Measurements from ENCODE around the gene CBY2.

Gene CBY2

DNA sequence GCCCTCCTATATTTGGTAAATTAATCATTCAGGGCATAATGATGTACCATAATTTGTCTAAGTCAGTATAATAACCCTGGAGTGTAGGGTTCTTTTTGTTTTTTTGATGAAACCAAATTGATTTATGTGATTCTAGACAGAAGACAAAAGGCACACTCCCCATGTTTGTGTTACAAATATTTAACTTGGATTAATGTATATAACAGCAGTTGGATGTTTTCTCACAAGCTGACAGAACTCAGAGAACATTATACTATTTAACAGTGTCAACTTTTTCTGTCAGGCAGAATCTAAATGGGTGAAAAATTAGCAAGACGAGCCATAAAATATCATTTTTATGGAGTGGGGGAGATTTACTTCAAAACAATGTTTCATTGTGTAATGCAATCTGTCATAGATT lies 15.2 kb downstream of the CBY2 start:
- no peaks in the 10 kb centered on the region for H3K9me3 ChIP-seq
- TF ChIP-seq, protein P1, sequence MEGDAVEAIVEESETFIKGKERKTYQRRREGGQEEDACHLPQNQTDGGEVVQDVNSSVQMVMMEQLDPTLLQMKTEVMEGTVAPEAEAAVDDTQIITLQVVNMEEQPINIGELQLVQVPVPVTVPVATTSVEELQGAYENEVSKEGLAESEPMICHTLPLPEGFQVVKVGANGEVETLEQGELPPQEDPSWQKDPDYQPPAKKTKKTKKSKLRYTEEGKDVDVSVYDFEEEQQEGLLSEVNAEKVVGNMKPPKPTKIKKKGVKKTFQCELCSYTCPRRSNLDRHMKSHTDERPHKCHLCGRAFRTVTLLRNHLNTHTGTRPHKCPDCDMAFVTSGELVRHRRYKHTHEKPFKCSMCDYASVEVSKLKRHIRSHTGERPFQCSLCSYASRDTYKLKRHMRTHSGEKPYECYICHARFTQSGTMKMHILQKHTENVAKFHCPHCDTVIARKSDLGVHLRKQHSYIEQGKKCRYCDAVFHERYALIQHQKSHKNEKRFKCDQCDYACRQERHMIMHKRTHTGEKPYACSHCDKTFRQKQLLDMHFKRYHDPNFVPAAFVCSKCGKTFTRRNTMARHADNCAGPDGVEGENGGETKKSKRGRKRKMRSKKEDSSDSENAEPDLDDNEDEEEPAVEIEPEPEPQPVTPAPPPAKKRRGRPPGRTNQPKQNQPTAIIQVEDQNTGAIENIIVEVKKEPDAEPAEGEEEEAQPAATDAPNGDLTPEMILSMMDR (IDR thresholded peaks at IDR 0.05; ENCODE audit: low read depth, low read length) = no peak
- no peak for DNase-seq

GRCh38 chr13:45718063-45718462 lies 15.9 kb downstream of the CBY2 start:
- no peak for DNase-seq
- H3K36me3 ChIP-seq = no peaks in the 10 kb centered on the region
- H3K9me3 ChIP-seq = no peaks in the 10 kb centered on the region
- no peak overlapping the region for H3K4me3 ChIP-seq (ENCODE audit: low read depth, low read length)
- TF ChIP-seq, protein P1 (IDR thresholded peaks at IDR 0.05; ENCODE audit: low read depth, low read length) = peak; percentile 56
- no peaks in the 10 kb centered on the region for H3K27me3 ChIP-seq
- no peaks in the 10 kb centered on the region for H3K4me1 ChIP-seq

More for the DNA sequence above, 15.2 kb downstream of the CBY2 start:
- no peaks in the 10 kb centered on the region for H3K4me1 ChIP-seq
- H3K4me3 ChIP-seq (ENCODE audit: low read depth, low read length) = no peak overlapping the region
- no peaks in the 10 kb centered on the region for H3K36me3 ChIP-seq
- no peaks in the 10 kb centered on the region for H3K27me3 ChIP-seq

DNA sequence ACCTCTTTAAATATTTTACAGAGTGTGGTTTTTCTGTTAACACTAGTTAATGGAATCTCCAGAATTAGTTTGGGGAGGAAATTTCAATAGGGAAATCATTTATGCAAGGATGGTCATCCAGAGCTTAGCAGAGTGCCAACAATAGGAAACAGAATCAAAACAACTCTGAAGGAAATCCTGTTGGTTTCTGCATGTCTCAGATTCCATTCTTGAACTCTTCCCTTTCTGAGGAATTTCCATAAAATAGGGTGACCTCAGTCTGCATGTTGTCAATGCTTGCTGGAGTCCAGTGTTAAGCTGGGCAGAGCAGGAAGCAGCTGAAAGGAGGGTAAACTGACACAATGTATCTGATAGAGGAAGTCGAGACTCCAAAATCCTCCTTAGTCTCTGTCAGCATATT lies 16.9 kb downstream of the CBY2 start:
- no peaks in the 10 kb centered on the region for H3K4me1 ChIP-seq
- H3K4me3 ChIP-seq (ENCODE audit: low read depth, low read length) = no peak overlapping the region
- H3K9me3 ChIP-seq = no peaks in the 10 kb centered on the region
- DNase-seq = no peak
- no peaks in the 10 kb centered on the region for H3K27me3 ChIP-seq
- TF ChIP-seq, protein P1 (IDR thresholded peaks at IDR 0.05; ENCODE audit: low read depth, low read length) = no peak
- H3K36me3 ChIP-seq = no peaks in the 10 kb centered on the region

- H3K4me3 ChIP-seq (ENCODE audit: low read depth, low read length) = no peak overlapping the region
- no peaks in the 10 kb centered on the region for H3K36me3 ChIP-seq
- no peak for DNase-seq
- H3K9me3 ChIP-seq = no peaks in the 10 kb centered on the region
- TF ChIP-seq, protein P1 (IDR thresholded peaks at IDR 0.05; ENCODE audit: low read depth, low read length) = no peak
- H3K27me3 ChIP-seq = peaks cover 5% of the 10 kb centered on the region; the same call in 1 of the 2 replicates
- no peaks in the 10 kb centered on the region for H3K4me1 ChIP-seq
Measured at GRCh38 chr13:45721203-45721731, 19.1 kb downstream of the CBY2 start.

GRCh38 chr13:45723798-45724197 lies 21.7 kb downstream of the CBY2 start:
- Histone ChIP-seq H3K4me3 (ENCODE audit: low read depth, low read length) (no peak overlapping the region), H3K4me1 (no peaks in the 10 kb centered on the region), H3K36me3 (no peaks in the 10 kb centered on the region), H3K27me3 (peaks cover 5% of the 10 kb centered on the region; the same call in 1 of the 2 replicates), H3K9me3 (no peaks in the 10 kb centered on the region)
- DNase-seq = no peak
- TF ChIP-seq, protein P1 (IDR thresholded peaks at IDR 0.05; ENCODE audit: low read depth, low read length) = no peak

- Histone ChIP-seq H3K9me3 (no peaks in the 10 kb centered on the region; the same call in 1 of the 2 replicates), H3K27me3 (peaks cover 15% of the 10 kb centered on the region), H3K4me3 (ENCODE audit: low read depth, low read length) (no peak overlapping the region), H3K4me1 (no peaks in the 10 kb centered on the region), H3K36me3 (no peaks in the 10 kb centered on the region)
- TF ChIP-seq, protein P1 (IDR thresholded peaks at IDR 0.05; ENCODE audit: low read depth, low read length) = peak; percentile 57
- peak; percentile 21 for DNase-seq
Measured at GRCh38 chr13:45728759-45729158, 26.6 kb downstream of the CBY2 start.

Data from BE2C (cell line).